Left forelimb (tissue), 1 donor: ENCODE measurements around the gene ESR2.
"Not testable (repeated sequence)": the region's sequence is repeated elsewhere in the genome, so short reads cannot be mapped to it uniquely, and the experiment has no call there.

Experiments
- DNase-seq: peaks from one replicate; pipeline ENCODE4 v3.0.0-alpha.2; 2018; ENCODE audit warnings: low spot score

The ESR2 gene

DNA sequence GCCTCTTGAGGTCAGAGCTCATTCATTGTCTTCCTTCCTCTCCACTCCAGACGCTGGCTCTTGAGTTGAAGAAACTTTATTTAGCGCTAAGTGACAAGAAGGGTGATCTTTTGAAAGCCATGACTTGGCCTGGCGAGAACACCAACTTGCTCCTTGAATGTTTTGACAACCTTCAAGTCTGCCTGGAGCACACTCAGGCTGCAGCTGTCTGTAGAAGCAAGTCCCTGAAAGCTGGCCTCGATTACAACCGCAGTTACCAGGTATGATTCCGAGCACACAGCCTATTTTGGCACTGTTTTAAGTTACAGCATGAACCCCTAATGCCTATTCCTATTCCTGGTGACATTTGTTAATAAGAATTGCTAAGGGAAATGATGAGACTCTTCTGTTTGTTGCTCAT is 167.6 kb downstream of the ESR2 start:
- no peak for DNase-seq

DNA sequence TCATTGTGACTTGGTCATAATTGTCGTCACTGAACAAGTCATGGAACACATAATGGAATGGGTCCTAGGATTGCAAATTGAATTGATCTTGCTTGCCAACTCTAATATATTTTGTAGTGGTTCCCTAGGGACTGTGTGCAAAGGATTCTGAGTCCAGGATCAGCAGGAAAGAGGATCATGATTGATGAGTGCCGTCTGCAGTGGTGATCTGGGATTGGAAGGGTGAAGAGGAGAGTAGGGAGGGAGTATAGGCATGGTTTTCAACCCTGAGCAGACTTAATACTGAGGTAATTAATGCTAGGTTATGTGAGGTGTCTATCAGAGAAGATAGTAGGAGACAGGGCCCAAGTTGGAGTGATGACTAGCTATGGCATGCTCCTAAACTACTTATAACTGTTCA is 168.9 kb downstream of the ESR2 start:
- no peak for DNase-seq

DNA sequence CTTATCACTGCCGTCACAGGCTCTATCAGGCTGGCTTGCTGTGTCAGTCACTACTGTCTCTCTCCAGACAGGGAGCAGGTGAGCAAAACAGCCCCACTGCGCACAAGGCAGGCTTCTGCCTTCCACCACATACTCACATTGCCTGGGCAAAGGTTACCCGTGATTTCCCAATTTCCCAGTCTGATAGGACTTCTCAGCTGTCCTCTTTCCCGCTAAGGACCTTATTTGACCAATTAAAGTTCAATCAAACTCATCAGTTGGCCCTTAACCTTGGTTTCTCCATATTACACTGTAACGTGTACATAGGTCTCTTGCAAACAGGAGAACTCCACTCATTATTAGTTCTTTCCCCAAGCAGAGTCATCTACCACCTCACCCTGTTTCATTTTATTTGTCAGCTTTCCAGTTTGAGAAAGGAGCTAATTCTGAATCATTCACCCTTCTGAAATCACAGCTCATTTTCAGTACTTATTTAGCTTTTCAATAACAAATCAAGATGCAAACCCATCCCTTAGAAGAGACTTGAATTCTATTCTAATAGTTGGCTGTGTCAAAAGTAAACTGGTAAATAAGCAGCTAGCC is 170.8 kb downstream of the ESR2 start:
- no peak for DNase-seq

DNA sequence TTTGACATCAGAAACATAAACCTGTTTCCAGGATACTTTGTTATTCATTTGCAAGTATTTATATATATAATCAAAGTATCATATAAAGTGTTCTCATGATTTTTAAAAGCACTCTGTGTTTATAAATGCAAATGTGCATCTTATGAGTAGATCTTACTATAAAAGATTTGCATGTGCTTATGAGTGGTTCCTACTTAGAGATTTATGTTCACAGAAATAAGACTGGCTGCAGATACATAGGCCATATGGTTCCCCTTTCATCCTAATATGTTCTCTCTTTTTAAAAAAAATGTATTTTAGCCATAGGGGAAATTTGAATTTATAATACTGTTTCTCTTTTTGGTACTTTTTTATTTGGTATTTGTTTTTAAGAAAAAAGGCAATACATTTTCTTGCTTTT is 174.2 kb downstream of the ESR2 start:
- DNase-seq, result no peak

DNA sequence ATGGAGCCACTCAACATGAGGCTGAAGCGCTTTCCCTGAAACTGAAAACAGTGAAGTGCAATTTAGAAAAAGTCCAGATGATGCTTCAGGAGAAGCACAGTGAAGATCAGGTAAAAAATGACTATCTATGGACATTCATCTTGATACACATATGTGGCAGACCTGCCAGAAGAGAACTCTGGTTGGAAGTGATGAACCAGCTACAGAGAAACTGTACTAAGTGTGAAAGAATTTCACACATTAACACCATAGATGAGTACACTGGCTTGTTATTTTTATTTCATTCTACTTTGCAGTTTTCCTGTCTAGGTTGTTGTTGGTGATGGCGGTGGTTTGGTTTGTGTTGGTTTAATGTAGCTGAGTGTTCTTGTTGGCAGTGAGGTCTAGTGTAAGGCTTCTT is 174.7 kb downstream of the ESR2 start:
- DNase-seq, result no peak

DNA sequence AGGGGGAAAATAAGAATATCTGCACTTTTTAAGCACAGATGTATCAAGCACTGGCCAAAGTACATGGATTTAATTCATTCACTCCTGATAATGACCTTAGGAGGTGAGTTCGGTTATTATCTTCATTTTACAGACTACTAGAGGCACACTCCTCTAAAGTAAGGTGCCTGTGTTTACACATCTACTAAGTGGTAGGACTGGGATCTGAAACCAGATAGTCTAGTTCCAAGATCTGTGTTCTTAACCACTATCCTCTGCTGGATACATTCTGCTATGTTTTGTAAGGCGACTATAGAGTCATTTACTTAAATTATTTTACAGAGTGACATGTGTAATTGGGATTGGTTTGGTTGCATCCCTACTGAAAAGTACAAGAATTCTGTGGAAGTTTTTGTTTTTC is 175.3 kb downstream of the ESR2 start:
- DNase-seq, result no peak

DNA sequence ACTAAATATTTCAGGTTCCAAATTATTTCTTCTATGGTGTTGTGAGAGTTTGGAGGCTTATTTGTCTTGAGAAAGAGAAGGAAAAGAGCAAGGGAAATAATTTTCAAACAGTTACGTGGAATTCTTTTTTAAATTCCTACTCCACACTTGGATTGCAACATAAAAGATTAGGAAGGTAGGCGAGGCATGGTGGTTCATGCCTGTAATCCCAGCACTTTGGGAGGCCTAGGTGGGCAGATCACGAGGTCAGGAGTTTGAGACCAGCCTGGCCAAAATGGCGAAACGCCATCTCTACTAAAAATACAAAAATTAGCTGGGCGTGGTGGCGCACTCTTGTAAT is 175.8 kb downstream of the ESR2 start:
- DNase-seq, result not testable (repeated sequence)

DNA sequence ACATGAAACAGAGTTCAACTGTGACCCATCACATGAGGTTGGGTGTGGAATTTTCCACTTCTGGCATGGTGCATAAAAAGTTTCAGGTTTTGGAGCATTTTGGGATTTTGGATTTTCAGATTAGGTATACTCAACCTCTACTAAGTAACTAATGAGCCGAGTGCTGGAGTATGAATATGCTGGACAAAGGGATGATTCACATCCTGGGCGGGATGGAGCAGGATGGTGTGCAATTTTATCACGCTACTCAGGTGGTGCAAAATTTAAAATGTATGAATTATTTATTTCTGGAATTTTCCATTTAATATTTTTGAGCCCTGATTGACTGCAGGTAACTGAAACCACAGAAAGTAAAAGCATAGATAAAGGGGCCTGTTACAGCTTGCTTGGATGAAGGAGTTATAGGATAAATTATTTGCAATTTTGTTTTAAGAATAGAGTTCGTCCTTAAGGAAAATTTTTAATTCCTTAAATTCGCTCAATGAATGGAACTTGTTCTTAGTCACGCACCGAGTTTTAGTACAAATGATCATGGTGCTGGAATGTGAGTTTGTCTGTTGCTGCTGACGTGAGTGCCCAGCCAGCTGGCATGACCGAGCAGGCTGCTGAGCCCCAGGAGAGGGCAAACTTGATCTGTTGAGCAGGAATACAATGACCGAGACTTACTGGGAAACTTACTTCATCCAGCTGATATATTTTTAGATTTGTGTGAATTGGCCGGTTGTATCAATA is 176.3 kb downstream of the ESR2 start:
- no peak for DNase-seq

DNA sequence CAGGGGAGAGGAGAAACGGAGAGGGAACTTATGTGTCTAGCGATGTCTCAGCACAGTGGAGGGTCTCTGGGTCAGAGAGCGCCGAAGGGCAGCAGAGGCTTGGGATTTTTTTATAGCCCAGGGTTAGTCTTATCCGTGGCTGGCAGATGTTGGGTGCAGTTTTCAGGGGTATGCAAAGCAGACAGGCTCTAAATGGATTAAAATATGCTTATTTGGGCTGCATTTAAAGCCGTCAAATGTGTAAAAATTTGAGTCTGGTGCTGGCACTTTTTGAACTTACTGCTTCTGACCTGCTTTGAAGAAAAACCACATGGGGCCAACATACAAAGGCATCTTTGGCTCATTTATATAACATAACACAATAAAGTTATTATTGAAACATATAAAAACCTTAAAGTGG is 178.8 kb downstream of the ESR2 start:
- DNase-seq, result no peak

DNA sequence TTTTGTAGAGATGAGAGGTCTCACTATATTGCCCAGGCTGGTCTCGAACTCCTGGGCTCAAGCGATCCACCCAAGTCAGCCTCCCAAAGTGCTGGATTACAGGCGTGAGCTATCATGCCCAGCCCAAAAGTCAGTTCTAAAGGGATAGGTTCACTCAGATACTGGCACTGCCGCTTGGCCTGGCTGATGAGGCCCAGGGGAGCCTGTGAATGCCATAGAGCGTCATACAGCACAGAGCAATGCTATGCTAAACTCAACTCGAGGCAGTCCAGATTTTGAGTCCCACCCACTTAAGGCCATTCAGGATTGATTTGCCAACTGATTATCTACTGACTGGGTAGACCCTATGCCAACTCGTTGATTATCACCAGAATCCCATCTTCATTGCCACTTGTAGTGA is 179.4 kb downstream of the ESR2 start:
- no peak for DNase-seq

DNA sequence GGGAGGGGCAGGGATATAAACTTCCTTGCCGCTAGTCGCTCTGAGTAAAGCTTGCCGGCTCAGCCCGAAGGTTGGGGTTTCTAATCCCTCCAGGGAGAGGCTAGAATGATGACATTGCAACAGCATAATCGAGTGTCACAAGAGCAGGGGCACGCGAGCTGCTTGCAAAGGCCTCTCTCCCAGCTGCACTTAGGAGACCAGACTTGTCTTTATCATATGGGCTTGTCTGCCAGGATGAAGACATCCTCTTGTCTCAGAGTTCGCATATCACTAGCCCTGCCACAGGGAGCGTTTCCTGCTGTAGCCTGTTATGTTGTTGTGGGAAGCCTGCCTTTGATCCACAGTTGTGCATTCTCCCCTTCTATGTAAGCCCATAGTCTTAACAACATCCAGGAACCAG is 180.0 kb downstream of the ESR2 start:
- DNase-seq, result no peak

DNA sequence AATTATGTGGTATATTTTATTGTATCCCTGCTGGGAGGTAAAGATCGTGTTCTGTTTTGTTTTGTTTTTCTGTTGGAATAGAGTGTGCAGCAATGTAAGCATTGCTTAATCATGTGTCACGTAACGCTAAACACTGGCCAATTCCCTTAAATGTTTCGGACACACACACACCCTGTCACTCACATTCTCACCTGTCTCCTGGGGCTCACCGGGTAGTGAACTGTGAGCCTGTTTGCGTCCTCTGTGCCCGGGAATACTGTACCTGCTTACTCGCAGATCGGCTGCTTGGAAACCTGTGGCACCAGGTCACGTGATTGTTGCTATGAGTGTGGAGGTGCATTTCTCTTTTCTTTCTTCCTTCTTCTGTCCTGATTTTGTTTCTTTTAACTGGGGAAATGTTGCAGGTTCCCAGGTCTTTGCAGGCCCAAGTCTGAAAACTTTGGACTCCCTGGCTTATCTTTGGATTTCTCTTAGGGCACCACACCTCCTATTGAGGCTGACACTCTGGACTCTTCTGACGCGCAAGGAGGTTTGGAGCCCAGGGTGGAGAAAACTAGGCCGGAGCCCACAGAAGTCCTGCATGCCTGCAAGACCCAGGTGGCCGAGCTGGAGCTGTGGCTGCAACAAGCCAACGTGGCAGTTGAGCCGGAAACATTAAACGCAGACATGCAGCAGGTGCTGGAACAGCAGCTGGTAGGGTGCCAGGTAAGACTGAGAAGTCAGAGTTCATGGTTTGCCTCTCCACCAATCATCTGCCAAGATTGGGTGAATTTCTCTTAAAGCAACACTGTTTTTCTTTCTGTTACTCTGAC is 181.1 kb downstream of the ESR2 start:
- DNase-seq, result no peak

DNA sequence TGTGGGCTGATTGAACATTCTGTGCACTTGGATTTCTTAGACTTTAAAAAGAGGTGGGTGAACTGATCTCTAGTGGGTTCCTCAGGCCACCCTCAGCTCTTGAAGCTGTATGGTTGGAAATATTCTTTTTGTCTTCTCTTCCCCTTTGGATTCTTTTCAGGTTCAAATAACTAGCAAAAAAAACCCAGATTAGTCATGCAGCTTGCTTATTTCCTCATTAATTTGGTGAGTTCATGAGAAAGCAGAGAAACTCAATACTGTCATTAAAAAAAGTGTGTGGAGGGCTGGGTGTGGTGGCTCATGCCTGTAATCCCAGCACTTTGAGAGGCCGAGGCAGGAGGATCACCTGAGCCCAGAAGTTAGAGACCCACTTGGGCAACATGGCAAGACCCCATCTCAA is 183.4 kb downstream of the ESR2 start:
- DNase-seq, result no peak

DNA sequence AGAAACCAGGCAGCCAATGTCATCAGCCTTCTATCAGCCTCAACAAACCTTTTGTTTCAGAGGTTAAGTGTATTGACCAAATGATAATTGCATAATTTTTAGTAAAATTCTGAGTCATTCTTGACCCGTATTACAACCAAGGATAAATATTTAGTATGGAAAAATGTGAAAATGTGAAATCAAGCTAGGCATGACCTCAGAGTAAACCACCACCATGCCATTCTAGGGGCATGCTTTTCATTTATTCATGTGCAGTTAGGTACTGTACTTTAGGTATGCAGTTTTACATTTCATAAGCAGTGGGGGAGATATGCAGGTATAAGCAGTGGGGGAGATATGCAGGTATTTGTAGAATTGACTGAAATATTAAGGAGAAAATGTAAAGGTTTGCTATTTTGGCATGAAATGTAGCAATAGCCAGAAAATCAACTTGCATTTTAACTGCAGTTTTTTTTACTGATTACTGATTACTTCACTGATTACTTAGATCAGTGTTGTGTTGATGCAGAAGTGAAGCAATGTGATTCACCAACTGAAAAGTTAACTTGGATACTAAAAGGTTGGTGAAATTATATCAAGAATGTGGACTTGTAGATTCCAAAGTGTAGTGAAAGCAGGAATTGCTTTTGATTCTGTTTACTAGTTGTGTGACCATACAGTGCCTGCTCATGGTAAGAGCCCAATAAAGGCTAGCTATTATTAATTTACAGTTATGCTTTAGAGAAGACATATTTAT is 184.2 kb downstream of the ESR2 start:
- DNase-seq, result no peak

DNA sequence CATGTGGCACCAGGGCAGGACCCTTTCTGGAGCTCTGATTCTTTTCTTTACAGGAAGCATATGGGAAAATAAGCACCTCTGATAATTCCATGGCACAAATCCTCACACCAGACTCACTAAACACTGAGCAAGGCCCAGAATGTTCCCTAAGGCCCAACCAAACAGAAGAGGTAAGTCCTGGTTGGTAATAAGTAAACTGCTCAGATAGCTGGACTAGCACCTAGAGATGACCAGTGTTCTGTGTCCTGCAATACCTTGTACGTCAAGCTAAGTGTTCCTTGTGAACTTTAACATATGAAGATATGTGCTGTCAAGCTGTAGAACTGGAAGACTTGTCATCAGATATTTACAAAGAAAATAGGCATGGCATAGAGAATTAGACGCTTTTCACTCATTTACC is 186.7 kb downstream of the ESR2 start:
- no peak for DNase-seq

DNA sequence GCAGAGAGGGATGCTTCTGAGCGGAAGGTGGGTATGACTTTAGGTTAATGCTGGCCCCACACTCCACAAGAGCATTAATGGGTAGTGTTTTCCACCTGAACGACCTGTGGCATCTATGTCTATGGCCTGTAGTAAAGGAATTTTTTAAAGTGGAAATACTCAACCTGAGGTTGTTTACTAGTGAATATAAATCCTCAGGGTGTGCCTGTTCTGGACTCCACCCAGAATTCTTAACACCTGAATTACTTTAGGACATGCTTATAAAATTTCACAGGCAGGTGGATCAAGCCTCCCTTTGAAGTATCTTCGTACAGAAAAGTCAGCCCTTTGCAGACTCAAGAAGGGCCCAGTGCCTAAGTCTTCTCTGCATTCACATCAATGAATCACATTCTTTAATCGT is 196.1 kb downstream of the ESR2 start:
- no peak for DNase-seq

DNA sequence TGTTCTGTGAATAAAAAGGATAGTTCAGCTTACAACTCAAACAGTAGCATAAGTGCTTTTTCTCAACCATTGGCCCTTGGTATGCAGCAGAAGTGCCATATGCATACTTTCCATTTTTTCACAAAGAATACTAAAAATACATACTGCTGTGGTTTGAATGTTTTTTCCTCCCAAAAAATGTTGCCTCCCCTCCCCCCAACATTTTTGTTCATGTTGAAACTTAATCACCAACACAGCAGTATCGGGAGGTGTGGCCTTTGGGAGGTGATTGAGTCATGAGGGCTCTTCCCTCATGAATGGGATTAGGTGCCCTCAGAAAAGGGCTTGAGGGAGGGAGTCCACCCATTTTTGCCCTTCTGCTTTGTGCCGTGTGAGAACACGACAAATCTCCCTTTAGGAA is 198.6 kb downstream of the ESR2 start:
- no peak for DNase-seq

DNA sequence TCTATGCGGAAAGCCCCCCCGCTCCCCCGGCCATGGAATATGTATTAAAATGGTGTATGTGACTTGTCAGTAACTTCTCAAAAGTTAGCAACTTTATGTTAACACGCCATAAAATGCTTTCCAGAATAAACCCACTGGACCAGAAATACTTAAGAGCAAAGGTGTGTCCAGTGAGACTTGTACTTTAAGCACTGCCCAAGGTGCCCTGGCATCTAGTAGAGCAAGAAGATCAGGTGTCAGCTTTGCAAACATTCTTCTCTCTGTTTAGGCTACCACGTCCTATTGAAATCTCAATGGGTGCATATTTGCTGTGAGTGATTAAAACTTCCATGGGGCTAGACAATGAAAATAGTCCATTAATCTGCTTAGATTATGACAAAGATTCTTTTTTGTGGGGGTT is 201.2 kb downstream of the ESR2 start:
- no peak for DNase-seq

DNA sequence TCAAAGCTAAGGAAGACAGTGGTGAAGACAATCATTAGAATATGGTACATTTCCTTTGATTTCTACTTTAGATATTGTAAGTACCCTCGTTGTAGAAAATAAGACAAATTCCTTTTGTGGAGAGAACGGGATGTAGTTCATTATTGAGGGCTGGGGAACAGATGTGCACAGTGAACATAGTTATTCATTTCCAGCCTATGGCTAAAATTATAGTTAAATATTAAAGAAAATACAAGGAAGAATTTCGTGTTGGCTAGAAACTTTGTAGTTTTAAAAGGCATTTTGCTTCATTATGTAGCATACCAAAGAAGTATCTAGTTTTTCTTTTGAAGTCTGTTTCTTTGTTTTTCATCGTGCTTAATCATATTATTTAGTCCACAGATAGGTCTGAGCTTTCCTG is 201.8 kb downstream of the ESR2 start:
- DNase-seq, result no peak

DNA sequence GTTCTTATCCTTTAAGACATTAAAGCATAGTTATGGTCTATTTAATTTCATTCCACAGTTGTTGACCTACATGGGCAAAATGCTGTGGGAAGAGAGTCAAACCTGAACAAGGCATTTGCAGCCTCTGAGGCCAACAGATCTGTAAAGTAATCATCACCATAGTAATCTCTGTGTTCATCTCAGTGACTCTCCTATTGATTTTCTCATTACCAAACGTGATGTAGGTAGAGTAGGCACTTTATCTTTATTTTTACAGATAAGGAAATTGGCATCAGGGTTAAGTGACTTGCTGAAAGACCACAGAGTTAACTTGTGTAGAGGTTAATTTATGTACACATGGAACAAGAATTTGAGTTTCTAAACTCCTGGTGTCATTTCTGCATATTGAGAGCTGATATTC is 203.0 kb downstream of the ESR2 start:
- no peak for DNase-seq

DNA sequence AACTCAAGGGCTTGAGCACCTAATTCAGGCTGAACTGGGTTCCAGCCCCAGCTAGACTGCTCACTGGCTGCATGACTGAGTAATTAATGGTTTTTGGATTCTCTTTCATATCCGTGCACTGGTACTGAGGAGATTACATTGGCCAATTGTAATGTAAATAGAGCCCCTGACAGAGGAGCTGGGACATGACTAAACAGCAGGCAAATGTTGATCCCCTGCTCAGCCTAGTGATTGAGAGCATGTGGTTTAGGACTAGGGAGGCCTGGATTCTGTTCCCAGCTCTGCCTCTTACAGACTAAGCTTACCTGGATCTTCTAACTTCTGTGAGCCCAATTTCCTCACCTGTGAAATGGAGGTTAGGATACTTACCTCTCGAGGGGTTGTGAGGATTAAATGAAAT is 204.3 kb downstream of the ESR2 start:
- no peak for DNase-seq

DNA sequence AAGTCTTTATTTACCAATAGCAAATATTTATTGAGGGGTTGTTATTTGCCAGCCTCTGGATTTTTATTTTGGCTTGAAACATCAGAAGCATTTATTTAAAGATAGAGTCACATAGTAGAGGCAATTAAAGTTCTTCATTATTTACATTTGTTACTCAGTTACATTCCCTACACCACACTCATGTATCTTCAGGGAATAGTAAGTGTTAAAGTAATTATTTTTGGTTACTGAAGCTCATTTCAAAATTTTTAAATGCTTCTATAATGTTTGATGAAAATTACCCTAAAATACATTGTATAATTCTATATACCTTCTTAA is 205.6 kb downstream of the ESR2 start:
- DNase-seq, result no peak

DNA sequence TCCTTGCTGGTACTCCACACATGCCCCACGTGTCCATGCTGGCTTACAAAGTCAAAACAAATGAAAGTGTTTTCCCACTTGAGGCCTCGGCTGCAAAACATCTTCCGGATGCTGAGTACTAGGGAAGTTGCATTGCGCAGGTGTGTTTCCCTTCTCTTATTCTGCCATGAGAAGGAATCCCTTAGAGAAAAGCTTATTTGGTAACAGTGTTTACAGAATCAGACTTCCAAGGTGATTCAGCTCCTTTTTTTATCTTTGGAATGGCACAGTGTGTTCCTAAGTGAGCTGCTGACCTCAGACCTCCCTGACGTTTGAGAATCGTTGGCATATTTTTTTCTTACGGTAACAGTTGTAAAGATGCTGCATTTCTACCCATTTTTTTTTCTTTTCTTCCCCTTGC is 211.3 kb downstream of the ESR2 start:
- DNase-seq, result no peak
